Gastroesophageal sphincter (tissue), 3 donors: ENCODE data around the gene LAMA2.

Experiments
- EP300 ChIP-seq: sonication (generic); formaldehyde crosslinking; IDR thresholded peaks from one replicate; pipeline ENCODE4 v1.6.1; 2017; ENCODE audit warnings: antibody characterized with exemption, mild to moderate bottlenecking
- POLR2A ChIP-seq, 2 donors: fragments of 450-650 bp; IDR thresholded peaks; one replicate each; pipeline ENCODE4 v1.6.1; 2017; ENCODE audit warnings: antibody characterized with exemption in 2 of 2, mild to moderate bottlenecking in 2 of 2, moderate library complexity in 1 of 2
- TF ChIP-seq, protein P1 (sequence below), 4 experiments: fragments of 200-600 bp in 2 of 4; fragments of 450-650 bp in 2 of 4; sonication (generic) in 1 of 4; IDR thresholded peaks; one replicate each; pipeline ENCODE4 v1.5.1; 2017 to 2019; ENCODE audit warnings: antibody characterized with exemption in 4 of 4, mild to moderate bottlenecking in 2 of 4, moderate library complexity in 2 of 4

DNA sequence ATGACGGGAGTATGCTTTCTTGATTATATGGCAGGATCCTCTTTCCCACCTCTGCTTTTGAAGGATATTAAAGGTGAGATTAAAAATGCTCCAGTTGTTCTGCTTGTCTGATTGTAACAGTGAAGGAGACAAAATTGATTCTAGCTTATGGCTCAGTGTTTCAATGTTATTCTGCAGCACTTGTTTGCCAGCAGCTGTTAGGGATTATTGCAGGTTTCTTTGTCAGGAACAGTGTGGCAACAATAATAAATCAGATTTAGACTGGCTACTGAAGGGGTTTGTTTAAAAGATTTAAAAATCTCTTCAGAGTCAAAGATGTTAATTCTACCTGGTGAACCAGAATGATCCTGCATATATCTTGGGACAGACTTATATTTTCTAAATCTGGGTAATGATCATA is 126.9 kb downstream of the LAMA2 start:
- TF ChIP-seq, protein P1, sequence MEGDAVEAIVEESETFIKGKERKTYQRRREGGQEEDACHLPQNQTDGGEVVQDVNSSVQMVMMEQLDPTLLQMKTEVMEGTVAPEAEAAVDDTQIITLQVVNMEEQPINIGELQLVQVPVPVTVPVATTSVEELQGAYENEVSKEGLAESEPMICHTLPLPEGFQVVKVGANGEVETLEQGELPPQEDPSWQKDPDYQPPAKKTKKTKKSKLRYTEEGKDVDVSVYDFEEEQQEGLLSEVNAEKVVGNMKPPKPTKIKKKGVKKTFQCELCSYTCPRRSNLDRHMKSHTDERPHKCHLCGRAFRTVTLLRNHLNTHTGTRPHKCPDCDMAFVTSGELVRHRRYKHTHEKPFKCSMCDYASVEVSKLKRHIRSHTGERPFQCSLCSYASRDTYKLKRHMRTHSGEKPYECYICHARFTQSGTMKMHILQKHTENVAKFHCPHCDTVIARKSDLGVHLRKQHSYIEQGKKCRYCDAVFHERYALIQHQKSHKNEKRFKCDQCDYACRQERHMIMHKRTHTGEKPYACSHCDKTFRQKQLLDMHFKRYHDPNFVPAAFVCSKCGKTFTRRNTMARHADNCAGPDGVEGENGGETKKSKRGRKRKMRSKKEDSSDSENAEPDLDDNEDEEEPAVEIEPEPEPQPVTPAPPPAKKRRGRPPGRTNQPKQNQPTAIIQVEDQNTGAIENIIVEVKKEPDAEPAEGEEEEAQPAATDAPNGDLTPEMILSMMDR (IDR thresholded peaks at IDR 0.05), result no peak
- TF ChIP-seq POLR2A (IDR thresholded peaks at IDR 0.05), result no peak
- TF ChIP-seq EP300, result no peak
